Measurements from ENCODE around the gene SSR4. TPM values are rescaled to one million over a fixed set of nuclear protein-coding genes. Genes with fewer than 3 reads are reported as not detected.

Gene SSR4
- total RNA-seq, 1 donor: 156 TPM

GRCh38 chrX:153769865-153770600, 24.4 kb upstream of the SSR4 start:
- Histone ChIP-seq H3K4me3 (ENCODE audit: insufficient read depth, low read length) (no peak overlapping the region), H3K4me2 (ENCODE audit: insufficient read depth, low read length) (no peak overlapping the region), H3K9me3 (ENCODE audit: low read depth, low read length) (no peaks in the 10 kb centered on the region), H2AFZ (ENCODE audit: low read length) (no peak overlapping the region), H3K4me1 (ENCODE audit: insufficient read depth, low read length) (peaks cover 5% of the 10 kb centered on the region), H3K79me2 (ENCODE audit: insufficient read depth, low read length) (peaks cover under 1% of the 10 kb centered on the region), H3K27ac (ENCODE audit: low read depth, low read length) (no peak overlapping the region), H4K20me1 (ENCODE audit: insufficient read depth, low read length) (peaks cover 5% of the 10 kb centered on the region), H3K27me3 (ENCODE audit: insufficient read depth, low read length) (no peaks in the 10 kb centered on the region), H3K36me3 (ENCODE audit: insufficient read depth, low read length) (no peaks in the 10 kb centered on the region)
- no peak for TF ChIP-seq CTCF (IDR thresholded peaks at IDR 0.05; ENCODE audit: extremely low read depth, low read depth, low read length)
- DNase-seq (ENCODE audit: insufficient read length, low spot score, missing footprints): peak; percentile 89

DNA sequence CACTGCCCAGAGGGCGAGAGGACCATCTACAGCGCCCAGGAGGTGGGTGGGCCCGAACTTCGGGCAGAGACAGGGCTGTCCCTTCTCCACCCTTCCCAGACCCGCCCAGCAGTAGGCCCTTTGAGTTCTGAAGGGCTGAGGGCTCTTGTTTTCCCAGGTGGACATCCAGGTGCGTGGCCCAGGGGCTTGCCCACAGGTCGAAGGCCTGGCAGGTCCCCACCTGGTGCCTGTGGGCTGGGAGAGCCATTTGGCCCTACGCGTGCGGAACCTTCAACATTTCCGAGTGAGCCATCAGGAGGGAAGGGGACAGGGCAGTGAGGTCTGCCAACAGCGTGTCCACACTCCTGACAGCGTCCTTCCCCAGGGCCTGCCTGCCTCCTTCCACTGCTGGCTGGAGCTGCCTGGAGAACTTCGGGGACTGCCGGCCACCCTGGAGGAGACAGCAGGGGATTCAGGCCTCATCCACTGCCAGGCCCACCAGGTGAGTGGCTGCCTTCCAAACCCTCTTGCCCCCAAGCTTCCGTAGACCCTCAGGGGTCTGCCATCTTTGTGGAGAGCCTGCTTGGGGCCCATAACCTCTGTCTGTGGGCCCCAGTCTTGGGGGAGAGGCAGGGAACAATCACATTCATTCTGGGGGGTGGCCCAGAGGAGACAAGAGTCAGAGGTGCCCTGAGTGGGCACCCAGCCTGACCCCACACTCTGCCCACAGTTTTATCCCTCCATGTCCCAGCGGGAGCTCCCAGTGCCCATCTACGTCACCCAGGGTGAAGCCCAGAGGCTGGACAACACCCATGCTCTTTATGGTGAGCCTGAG, 23.7 kb upstream of the SSR4 start:
- TF ChIP-seq CTCF (IDR thresholded peaks at IDR 0.05; ENCODE audit: extremely low read depth, low read depth, low read length): no peak
- Histone ChIP-seq H3K4me1 (ENCODE audit: insufficient read depth, low read length) (peaks cover 5% of the 10 kb centered on the region), H3K4me2 (ENCODE audit: insufficient read depth, low read length) (no peak overlapping the region), H3K4me3 (ENCODE audit: insufficient read depth, low read length) (no peak overlapping the region), H3K9me3 (ENCODE audit: low read depth, low read length) (no peaks in the 10 kb centered on the region), H3K36me3 (ENCODE audit: insufficient read depth, low read length) (no peaks in the 10 kb centered on the region), H3K79me2 (ENCODE audit: insufficient read depth, low read length) (no peaks in the 10 kb centered on the region), H3K27me3 (ENCODE audit: insufficient read depth, low read length) (no peaks in the 10 kb centered on the region), H4K20me1 (ENCODE audit: insufficient read depth, low read length) (peaks cover 5% of the 10 kb centered on the region), H2AFZ (ENCODE audit: low read length) (no peak overlapping the region), H3K27ac (ENCODE audit: low read depth, low read length) (no peak overlapping the region)
- peak; percentile 91 for DNase-seq (ENCODE audit: insufficient read length, low spot score, missing footprints)

DNA sequence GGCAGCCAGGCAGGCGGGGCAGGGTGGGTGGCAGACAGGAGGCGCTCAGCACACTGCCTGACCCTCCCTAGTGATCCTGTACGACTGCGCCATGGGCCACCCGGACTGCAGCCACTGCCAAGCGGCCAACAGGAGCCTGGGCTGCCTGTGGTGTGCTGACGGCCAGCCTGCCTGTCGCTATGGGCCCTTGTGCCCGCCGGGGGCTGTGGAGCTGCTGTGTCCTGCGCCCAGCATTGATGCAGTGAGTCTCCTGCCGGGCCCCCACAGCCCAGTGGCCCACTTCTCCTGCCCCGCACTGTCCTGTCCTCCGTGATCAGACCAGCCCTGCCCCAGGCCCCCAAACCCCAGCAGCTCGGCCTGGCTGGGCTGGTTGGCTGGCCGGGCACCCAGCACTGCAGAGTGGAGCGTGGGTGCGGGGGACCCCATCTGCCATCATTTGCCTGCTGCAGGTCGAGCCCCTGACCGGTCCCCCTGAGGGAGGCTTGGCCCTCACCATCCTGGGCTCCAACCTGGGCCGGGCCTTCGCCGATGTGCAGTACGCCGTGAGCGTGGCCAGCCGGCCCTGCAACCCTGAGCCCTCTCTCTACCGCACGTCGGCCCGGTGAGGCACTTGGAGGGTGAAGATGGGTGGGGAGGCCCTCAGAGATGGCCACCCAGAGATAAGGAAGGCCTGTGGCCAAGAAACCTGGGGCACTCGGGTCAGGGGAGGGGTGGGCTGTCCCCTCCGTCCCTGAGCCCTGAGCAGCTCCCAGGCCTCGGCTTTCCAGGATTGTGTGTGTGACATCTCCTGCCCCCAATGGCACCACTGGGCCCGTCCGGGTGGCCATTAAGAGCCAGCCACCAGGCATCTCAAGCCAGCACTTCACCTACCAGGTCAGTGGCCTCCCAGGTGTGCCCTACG, 22.8 kb upstream of the SSR4 start:
- Histone ChIP-seq H4K20me1 (ENCODE audit: insufficient read depth, low read length) (peaks cover 2% of the 10 kb centered on the region), H2AFZ (ENCODE audit: low read length) (no peak overlapping the region), H3K27me3 (ENCODE audit: insufficient read depth, low read length) (no peaks in the 10 kb centered on the region), H3K36me3 (ENCODE audit: insufficient read depth, low read length) (no peaks in the 10 kb centered on the region), H3K9me3 (ENCODE audit: low read depth, low read length) (no peaks in the 10 kb centered on the region), H3K4me2 (ENCODE audit: insufficient read depth, low read length) (no peak overlapping the region), H3K27ac (ENCODE audit: low read depth, low read length) (no peak overlapping the region), H3K4me1 (ENCODE audit: insufficient read depth, low read length) (peaks cover 2% of the 10 kb centered on the region), H3K4me3 (ENCODE audit: insufficient read depth, low read length) (no peak overlapping the region), H3K79me2 (ENCODE audit: insufficient read depth, low read length) (no peaks in the 10 kb centered on the region)
- TF ChIP-seq CTCF (IDR thresholded peaks at IDR 0.05; ENCODE audit: extremely low read depth, low read depth, low read length): no peak
- DNase-seq (ENCODE audit: insufficient read length, low spot score, missing footprints): peak; percentile 75

Measured in osteoblast (primary cell).